Esophagus muscularis mucosa (tissue), 4 donors: ENCODE results near the gene MPC2. TPM values are rescaled to one million over a fixed set of nuclear protein-coding genes. Genes with fewer than 3 reads are reported as not detected.

ENCODE experiments used
- DNase-seq: peaks from one replicate; pipeline ENCODE4 v3.0.0-alpha.2; 2017; ENCODE audit errors: extremely low spot score
- H3K27ac ChIP-seq, 4 donors: fragments of 200-600 bp; sonication (generic); replicated peaks in 1 of 4; 1 replicate in 3 of 4; 2 replicates in 1 of 4; pipeline ENCODE4 v1.5.1; 2016 to 2019; ENCODE audit warnings: mild to moderate bottlenecking in 1 of 4
- H3K27me3 ChIP-seq, 4 donors: fragments of 200-600 bp; sonication (generic); one replicate each; pipeline versions ENCODE4 v1.5.1 to v1.6.0; 2016 to 2019
- H3K36me3 ChIP-seq, 4 donors: fragments of 200-600 bp; sonication (generic); one replicate each; pipeline ENCODE4 v1.5.1; 2016 to 2019
- H3K4me1 ChIP-seq, 4 donors: fragments of 200-600 bp; sonication (generic); one replicate each; pipeline ENCODE4 v1.5.1; 2016 to 2019
- H3K4me3 ChIP-seq, 4 donors: fragments of 200-600 bp; sonication (generic); 1 replicate in 2 of 4; 2 replicates in 2 of 4; pipeline ENCODE4 v1.5.1; 2016 to 2019; ENCODE audit warnings: mild to moderate bottlenecking in 4 of 4, moderate library complexity in 1 of 4
- H3K9me3 ChIP-seq, 4 donors: fragments of 200-600 bp; sonication (generic); 1 replicate in 3 of 4; 2 replicates in 1 of 4; pipeline ENCODE4 v1.5.1; 2016 to 2019
- CTCF ChIP-seq, 3 experiments: fragments of 200-600 bp in 2 of 3; fragments of 450-650 bp in 1 of 3; sonication (generic) in 2 of 3; IDR thresholded peaks; one replicate each; pipeline ENCODE4 v1.5.1; 2017 to 2019; ENCODE audit warnings: antibody characterized with exemption in 3 of 3, mild to moderate bottlenecking in 2 of 3, moderate library complexity in 1 of 3
- EP300 ChIP-seq: sonication (generic); formaldehyde crosslinking; IDR thresholded peaks from one replicate; pipeline ENCODE4 v1.6.1; 2017; ENCODE audit warnings: antibody characterized with exemption
- POLR2A ChIP-seq: fragments of 450-650 bp; IDR thresholded peaks from one replicate; pipeline ENCODE4 v1.6.1; 2017; ENCODE audit warnings: antibody characterized with exemption, moderate library complexity, mild to moderate bottlenecking, low read depth
- POLR2AphosphoS5 ChIP-seq, 2 donors: sonication (generic); formaldehyde crosslinking; IDR thresholded peaks; one replicate each; pipeline ENCODE4 v1.6.1; 2017; ENCODE audit warnings: antibody characterized with exemption in 2 of 2
- WGBS: methylation state at CpG from one replicate; pipeline ENCODE4 v1.1.5; 2018; 5-methylcytosine and 5-hydroxymethylcytosine counted together
- intact Hi-C: fragments of 100-400 bp; cut with DNase I; formaldehyde crosslinking; loops from one replicate; pipeline ENCODE4 v1.15.1; 2023
- total RNA-seq, 4 donors: library from RNA; depleted of rRNA; stranded (reverse); fragments of >200 nt; gene quantifications; one replicate each; pipeline versions ENCODE4 v1.1.0 to v1.2.1, GENCODE V29; 2016

The MPC2 gene
- total RNA-seq, 4 donors from 2014 or later: 41.6 to 70.3 (median 52.5) TPM

- H3K27me3 ChIP-seq: no peaks in the 10 kb centered on the region
- H3K4me1 ChIP-seq: peaks cover 4 to 26% (median 16%) of the 10 kb centered on the region in 4 donors
- intact Hi-C loops: no loop called here
- no peak for DNase-seq
- peaks cover 0 to 12% (median 9%) of the 10 kb centered on the region in 4 donors for H3K36me3 ChIP-seq
- H3K4me3 ChIP-seq: no peak overlapping the region
- TF ChIP-seq POLR2AphosphoS5 (IDR thresholded peaks at IDR 0.05): no peak
- no peak for TF ChIP-seq CTCF (IDR thresholded peaks at IDR 0.05)
- no peaks in the 10 kb centered on the region for H3K9me3 ChIP-seq
- 70% methylated on average over 8 of the region's 8 CpGs for WGBS
- H3K27ac ChIP-seq: no peak overlapping the region
Measured at GRCh38 chr1:167911413-167911812, 25.5 kb downstream of the MPC2 start.

GRCh38 chr1:167910530-167910929 is 26.3 kb downstream of the MPC2 start:
- H3K4me1 ChIP-seq: peaks cover 4 to 26% (median 16%) of the 10 kb centered on the region in 4 donors
- no peak for DNase-seq
- no peaks in the 10 kb centered on the region for H3K9me3 ChIP-seq
- TF ChIP-seq POLR2AphosphoS5 (IDR thresholded peaks at IDR 0.05): no peak
- TF ChIP-seq CTCF (IDR thresholded peaks at IDR 0.05): no peak
- no peak for TF ChIP-seq POLR2A
- no peak for TF ChIP-seq EP300
- H3K4me3 ChIP-seq: no peak overlapping the region
- intact Hi-C loops: no loop called here
- 70% methylated on average over 2 of the region's 2 CpGs for WGBS
- H3K36me3 ChIP-seq: peaks cover 0 to 4% (median 3%) of the 10 kb centered on the region in 4 donors
- H3K27me3 ChIP-seq: no peaks in the 10 kb centered on the region
- H3K27ac ChIP-seq: no peak overlapping the region

- no peaks in the 10 kb centered on the region for H3K27me3 ChIP-seq
- no peak overlapping the region for H3K27ac ChIP-seq
- intact Hi-C loops: no loop called here
- H3K4me1 ChIP-seq: peaks cover 4 to 19% (median 12%) of the 10 kb centered on the region in 4 donors
- DNase-seq: no peak
- WGBS: 85% methylated on average over 6 of the region's 6 CpGs
- TF ChIP-seq CTCF (IDR thresholded peaks at IDR 0.05) (no peak), POLR2A (no peak), POLR2AphosphoS5 (IDR thresholded peaks at IDR 0.05) (no peak), EP300 (no peak)
- no peak overlapping the region for H3K4me3 ChIP-seq
- no peaks in the 10 kb centered on the region for H3K9me3 ChIP-seq
- no peaks in the 10 kb centered on the region for H3K36me3 ChIP-seq
Measured at GRCh38 chr1:167909691-167910180, 27.1 kb downstream of the MPC2 start.

GRCh38 chr1:167905671-167906070 is 31.2 kb downstream of the MPC2 start:
- no peaks in the 10 kb centered on the region for H3K36me3 ChIP-seq
- H3K9me3 ChIP-seq: no peaks in the 10 kb centered on the region
- peaks cover 0 to 12% (median 7%) of the 10 kb centered on the region in 4 donors for H3K4me1 ChIP-seq
- no peak for DNase-seq
- intact Hi-C loops: no loop called here
- TF ChIP-seq POLR2AphosphoS5 (IDR thresholded peaks at IDR 0.05) (no peak), EP300 (no peak), POLR2A (no peak), CTCF (IDR thresholded peaks at IDR 0.05) (no peak)
- H3K27ac ChIP-seq: no peak overlapping the region
- H3K27me3 ChIP-seq: no peaks in the 10 kb centered on the region
- H3K4me3 ChIP-seq: no peak overlapping the region

- WGBS: 72% methylated on average over 3 of the region's 3 CpGs
- DNase-seq: no peak
- Histone ChIP-seq H3K36me3 (no peaks in the 10 kb centered on the region), H3K4me1 (peaks cover 0 to 10% (median 3%) of the 10 kb centered on the region in 4 donors), H3K27me3 (no peaks in the 10 kb centered on the region), H3K4me3 (no peak overlapping the region), H3K27ac (no peak overlapping the region), H3K9me3 (no peaks in the 10 kb centered on the region)
- intact Hi-C loops: no loop called here
- TF ChIP-seq POLR2AphosphoS5 (IDR thresholded peaks at IDR 0.05) (no peak), CTCF (IDR thresholded peaks at IDR 0.05) (no peak), EP300 (no peak), POLR2A (no peak)
Measured at GRCh38 chr1:167905182-167905581, 31.7 kb downstream of the MPC2 start.
